GM21717 (cell line): ENCODE results near the gene ANGEL2.

Source experiments
- ATAC-seq: cut with Tn5 transposase; IDR thresholded peaks from one replicate; pipeline ENCODE4 v1.9.1; 2021; ENCODE audit warnings: mild to moderate bottlenecking, moderate library complexity; ENCODE audit not compliant: unreplicated experiment

Gene ANGEL2

GRCh38 chr1:212952641-212952976 lies 63.1 kb downstream of the ANGEL2 start:
- no peak for ATAC-seq

- ATAC-seq = no peak
Observed at GRCh38 chr1:212951947-212952640, 63.6 kb downstream of the ANGEL2 start.

- ATAC-seq = no peak
Observed at GRCh38 chr1:212951126-212951946, 64.3 kb downstream of the ANGEL2 start.

GRCh38 chr1:212950243-212951125 lies 65.2 kb downstream of the ANGEL2 start, which contains the start of gene VASH2:
Gene VASH2, plus strand, starts transcription at chr1:212950541. Its CDS starts 1,002 bp downstream, at chr1:212951543.
- ATAC-seq = peak; percentile 91

GRCh38 chr1:212949771-212950170 lies 65.9 kb downstream of the ANGEL2 start:
- no peak for ATAC-seq

- ATAC-seq = no peak
Observed at GRCh38 chr1:212946872-212947271, 68.8 kb downstream of the ANGEL2 start.

- ATAC-seq = no peak
Observed at GRCh38 chr1:212945463-212946160, 70.1 kb downstream of the ANGEL2 start.

- no peak for ATAC-seq
Observed at GRCh38 chr1:212945056-212945455, 70.6 kb downstream of the ANGEL2 start.

GRCh38 chr1:212944229-212944901 lies 71.3 kb downstream of the ANGEL2 start:
- peak; percentile 69 for ATAC-seq

GRCh38 chr1:212943393-212943710 lies 72.3 kb downstream of the ANGEL2 start:
- no peak for ATAC-seq

- no peak for ATAC-seq
Observed at GRCh38 chr1:212942679-212943392, 72.8 kb downstream of the ANGEL2 start.
